Measurements from ENCODE around the gene LPCAT2.

Gene LPCAT2

DNA sequence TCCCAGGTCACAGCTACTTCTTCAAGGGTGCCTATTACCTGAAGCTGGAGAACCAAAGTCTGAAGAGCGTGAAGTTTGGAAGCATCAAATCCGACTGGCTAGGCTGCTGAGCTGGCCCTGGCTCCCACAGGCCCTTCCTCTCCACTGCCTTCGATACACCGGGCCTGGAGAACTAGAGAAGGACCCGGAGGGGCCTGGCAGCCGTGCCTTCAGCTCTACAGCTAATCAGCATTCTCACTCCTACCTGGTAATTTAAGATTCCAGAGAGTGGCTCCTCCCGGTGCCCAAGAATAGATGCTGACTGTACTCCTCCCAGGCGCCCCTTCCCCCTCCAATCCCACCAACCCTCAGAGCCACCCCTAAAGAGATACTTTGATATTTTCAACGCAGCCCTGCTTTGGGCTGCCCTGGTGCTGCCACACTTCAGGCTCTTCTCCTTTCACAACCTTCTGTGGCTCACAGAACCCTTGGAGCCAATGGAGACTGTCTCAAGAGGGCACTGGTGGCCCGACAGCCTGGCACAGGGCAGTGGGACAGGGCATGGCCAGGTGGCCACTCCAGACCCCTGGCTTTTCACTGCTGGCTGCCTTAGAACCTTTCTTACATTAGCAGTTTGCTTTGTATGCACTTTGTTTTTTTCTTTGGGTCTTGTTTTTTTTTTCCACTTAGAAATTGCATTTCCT lies 3.4 kb upstream of the LPCAT2 start:
- DNase-seq: no peak

DNA sequence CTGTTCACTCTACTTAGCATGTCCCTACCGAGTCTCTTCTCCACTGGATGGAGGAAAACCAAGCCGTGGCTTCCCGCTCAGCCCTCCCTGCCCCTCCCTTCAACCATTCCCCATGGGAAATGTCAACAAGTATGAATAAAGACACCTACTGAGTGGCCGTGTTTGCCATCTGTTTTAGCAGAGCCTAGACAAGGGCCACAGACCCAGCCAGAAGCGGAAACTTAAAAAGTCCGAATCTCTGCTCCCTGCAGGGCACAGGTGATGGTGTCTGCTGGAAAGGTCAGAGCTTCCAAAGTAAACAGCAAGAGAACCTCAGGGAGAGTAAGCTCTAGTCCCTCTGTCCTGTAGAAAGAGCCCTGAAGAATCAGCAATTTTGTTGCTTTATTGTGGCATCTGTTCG lies 2.8 kb upstream of the LPCAT2 start:
- no peak for DNase-seq

DNA sequence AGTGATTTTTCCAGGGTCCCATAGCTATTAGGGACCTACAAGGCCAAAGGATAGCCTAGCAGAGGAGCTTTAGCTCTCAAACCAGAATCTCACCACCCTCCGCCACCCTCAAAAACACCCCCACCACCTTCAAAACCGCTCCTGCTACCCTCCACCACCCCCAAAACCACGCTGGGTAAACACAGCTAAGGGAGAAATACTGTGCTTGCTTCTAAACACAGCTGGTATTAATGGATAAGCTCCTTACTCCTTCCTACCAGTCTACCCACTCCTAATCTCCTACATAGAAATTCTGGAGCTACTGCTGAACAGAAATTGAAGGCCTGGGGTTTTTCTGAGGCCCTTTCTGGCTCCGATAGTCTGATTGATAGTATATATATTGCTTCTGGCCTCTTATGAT lies 2.2 kb upstream of the LPCAT2 start:
- no peak for DNase-seq

DNA sequence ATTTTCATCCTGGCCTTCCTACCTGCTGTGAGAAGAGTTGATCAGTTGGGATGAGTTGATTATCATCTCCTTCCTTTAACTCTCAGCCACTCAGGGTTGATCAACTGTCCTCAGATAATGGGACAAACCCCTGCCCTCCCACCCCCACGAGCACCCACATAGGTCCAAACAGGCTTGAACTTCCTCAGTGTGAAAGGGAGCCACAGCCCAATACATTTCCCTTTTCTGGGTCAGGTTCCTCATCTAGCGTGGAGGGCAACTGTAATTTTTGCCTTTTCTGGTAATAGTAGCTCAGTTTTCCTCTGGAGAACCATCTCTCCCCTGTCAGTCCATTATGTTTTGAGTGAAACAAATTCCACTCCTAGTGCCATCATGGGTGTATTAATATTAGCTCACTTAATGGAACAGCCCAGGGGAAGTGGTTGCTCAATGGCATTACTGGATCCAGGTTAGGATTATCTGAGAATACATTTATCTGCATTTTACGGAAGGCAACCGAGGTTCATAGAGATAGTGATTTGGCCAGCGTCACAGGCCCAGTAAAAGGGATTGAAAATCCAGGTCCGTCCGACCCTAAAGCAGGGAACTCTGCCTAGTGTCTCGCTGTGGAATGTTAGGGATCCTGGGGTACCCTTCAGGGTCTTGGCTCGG lies 476 bp upstream of the LPCAT2 start:
- no peak for DNase-seq

DNA sequence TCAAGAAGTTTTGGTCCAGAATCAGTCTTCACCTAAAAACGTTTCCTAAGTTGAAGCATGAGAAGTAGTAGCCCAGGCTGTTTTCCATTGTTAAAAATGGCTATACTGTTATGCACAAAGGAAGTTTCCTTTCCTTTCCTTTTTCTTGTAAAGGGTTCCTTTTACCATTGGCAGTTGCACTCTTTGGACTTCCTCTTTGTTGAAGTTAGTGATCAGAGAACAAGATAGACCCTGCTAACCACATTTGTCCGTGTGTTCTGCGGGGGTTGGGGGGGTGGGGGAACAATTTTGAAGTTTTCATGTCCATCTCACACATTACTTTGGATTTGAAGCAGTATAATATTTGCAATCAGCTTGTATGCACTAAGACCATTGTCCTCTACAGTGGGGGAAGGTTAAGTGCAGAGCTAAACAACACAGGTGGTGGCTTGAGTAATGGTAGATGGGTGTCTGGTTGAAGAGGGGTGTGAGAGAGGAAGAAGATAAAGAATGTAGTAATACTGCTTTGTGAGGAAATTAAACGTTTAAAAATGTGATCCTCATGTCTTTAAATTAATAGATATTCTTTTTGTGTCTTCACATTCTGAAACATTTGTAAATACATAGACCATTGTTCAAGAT lies 1.4 kb downstream of the LPCAT2 start:
- no peak for DNase-seq

DNA sequence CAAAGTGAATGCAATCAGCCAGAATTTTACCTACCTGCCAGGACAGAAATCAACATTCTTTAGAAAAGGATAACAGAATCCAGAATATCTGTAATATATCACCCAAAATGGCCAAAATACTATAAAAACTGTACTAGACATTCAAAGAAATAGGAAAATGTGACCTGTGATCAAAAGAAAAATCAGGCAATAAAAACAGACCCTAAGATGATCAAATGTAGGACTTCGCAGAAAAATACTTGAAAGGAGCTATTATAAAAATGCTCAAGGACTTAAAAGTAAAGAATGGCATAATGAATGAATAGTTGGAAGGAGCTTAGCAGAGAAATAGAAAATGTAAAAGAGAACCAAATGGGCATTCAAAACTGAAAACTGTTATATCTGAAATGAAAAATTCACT lies 4.1 kb downstream of the LPCAT2 start:
- no peak for DNase-seq

DNA sequence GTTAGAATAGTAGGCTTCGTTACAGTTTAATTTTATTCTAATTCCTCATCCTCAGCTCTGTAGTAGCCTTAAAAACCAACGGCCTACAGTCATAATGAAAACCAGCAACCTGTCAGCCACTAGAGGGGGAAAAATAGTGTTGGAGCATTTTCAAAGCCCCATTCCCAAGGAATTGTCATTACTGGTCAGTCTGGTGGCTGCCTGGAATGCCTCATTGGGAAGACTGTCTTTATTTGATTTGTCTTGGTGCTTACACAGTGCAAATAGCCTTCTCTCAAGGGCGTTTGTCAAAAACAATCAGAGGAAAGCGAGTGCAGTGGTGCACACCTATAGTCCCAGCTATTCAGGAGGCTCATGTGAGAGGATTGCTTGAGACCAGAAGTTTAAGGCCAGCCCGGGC lies 4.7 kb downstream of the LPCAT2 start:
- no peak for DNase-seq

DNA sequence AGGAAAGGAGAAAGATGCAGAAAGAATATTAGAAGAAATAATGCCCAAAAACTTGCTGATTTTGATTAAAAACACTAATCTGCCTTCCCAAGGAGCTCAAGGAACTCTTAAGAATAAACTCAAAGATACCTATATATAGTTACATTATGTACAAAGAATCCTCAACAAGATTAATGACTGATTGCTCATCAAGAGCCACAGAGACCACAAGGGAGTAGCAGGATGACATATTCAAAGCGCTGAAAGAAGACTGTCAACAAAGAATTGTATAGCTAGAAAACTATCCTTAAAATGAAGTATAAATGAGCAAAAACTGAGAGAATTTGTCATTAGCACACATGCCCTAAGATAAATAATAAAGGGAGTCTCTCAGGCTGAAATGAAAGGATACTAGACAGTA lies 6.2 kb downstream of the LPCAT2 start:
- DNase-seq: no peak

DNA sequence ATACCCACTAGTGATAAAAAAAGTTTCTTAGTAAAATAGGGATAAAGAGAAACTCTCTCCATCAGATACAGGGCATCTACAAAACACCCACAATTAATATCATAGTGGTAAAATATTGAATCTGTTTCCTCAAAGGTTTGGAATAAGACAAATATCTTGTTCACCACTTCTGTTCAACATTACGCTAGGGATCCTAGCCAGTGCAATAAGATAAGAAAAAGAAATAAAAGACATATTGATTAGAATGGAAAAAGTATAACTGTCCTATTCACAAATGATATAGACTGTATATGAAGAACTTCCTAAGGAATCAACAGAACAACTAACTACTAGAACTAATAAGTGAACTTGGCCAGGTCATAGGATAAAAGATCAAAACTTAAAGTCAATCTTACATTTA lies 12.9 kb downstream of the LPCAT2 start:
- DNase-seq: no peak

DNA sequence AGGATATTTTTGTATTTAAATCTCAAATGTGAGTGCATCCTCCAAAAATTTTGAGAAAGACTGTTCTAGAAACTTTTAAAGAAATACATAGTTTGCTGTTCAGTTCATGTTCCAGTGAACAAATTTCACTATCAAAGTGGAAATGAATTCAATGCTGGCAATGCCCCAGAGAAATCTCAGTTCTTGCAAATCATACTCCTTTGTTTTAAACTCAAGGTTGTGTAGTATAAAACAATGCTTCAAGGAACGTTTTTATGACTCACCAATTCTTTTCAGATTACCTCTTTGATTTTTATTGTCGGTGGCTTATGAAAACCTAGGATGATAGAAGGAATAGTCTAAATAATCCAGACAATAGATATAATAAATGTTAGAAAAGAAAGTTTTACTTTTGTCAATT lies 17.6 kb downstream of the LPCAT2 start:
- DNase-seq: no peak

DNA sequence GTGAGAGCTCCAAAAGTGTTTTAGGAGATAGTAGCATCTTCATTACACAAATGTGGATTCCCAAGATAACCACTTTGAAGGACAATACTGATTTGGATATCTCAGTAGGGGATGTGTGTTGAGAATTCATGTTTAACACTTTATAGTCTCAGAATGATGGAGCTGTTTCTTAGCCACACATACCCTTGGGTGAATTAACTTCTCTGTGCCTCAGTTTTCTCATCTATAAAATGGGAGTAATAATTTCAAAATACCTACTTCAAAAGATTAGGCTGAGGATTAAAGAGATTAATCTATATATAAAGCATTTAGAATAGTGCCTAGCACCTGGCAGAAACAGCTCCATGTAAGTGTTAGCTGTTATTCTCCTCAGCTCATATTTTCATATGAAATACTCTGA lies 19.0 kb downstream of the LPCAT2 start:
- DNase-seq: no peak

DNA sequence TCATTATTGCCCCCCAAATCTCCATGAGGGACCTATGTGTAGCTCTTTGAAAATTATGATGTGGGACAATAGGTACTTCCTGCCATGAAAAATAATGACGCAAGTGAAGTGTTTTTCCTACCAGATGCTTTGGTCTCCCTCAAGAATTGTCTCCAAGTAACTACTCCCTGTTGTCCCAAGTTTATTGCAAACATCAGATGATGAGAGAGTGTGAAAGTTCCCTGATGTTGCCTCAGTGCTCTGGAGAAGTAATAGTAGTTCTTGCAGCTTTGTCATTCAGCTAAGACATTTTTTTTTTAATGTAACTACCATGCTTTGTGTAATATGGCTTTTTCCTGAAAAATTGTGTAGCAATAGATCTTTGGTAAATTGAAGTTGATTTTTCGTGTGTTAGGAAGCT lies 20.1 kb downstream of the LPCAT2 start:
- DNase-seq: no peak

DNA sequence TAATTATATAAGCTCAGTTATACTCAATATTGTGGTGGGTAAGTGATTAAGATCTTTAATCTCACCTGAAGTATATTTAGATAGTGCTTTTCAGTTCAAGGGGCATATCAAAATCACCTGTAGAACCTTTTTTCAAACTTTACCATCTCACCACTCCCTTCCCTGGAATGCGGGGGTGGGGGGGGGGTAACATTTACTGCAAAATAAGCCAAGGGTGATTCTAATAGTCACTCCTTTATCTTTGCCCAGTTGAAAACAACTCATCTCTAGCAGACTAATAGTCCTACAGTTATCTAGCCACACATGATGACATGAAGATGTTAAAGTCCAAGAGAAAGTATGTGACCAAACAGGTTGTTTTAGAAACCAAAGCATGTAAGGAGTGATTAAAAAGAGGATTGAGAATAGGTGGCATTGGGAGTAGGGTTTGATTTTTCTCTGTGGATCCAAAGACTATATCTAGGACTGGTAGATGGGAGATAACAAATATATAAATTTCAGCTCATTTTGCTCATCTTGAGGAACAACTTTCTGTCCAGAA lies 21.5 kb downstream of the LPCAT2 start:
- DNase-seq: no peak

DNA sequence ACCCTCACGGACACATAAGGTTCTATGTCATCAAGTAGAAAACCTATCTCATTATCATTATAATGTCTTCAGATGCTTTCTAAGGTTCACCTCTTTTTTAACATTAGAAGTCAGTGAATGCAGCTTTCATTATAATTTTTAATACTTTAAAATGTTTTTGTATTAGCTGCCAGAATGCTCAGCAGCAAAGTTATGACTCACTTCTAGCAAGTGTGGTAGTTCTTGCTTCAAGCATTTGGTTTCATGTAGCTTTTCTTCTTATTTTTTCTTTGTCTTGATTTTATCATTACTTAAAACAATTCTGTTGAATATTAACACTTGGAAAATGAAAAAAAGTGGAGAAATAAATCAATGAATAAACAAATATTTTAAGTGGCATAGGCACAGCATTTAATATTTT lies 23.4 kb downstream of the LPCAT2 start:
- no peak for DNase-seq

DNA sequence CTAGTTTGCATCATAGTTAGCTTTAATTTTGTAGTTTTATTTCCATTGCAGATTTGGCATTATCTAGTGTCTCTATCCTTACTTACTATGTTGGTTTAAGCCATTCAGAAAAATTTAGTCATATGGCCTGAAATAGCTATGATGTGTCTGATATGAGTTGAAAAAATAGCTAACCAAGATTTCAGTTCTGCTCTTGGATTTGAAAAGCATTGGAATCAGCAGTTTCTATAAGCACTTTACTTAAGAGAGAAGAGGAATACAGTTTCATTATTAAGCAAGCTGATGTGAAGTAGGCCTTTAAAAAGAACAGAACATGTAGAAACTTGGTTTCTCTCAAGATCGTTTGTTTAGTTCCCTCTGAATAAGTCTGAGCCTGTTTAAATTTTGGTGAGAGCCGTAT lies 25.9 kb downstream of the LPCAT2 start:
- no peak for DNase-seq

DNA sequence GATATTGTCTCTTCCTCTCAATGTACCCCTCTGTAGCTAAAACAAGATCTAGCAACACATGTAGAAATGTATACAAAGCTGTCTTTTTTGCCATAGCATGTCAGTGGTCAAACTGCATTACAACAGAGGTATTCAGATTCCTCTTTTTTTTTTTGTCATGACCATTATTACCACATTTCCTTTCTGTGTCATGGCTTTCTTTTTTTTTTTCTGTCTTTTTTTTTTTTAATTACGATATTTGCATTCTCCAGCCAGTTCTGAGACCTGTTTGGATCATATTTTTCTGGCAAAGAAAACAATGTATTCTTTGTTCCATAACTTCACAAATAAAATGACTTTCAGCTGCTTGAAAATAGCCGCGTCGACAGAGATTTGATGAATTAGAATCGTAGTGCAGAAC lies 30.2 kb downstream of the LPCAT2 start:
- DNase-seq: no peak

DNA sequence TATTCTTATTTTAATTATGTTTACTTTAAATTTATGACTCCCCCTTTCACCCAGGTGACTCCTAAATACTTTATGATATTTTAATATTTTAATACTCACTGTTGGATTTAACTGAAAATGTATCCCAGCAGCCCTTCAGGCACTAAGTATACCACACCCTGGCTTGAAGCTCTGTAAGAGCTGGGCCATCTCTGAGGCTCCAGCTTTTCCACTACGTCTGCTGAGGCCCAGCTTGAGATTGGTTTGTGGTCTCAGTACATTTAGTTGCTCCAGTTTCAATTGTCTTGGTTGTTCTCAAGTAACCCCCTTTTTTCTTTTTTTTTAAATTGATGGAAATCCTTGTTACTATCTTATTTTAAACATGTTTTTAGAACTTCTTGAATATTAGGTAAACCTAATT lies 30.6 kb downstream of the LPCAT2 start:
- DNase-seq: no peak

DNA sequence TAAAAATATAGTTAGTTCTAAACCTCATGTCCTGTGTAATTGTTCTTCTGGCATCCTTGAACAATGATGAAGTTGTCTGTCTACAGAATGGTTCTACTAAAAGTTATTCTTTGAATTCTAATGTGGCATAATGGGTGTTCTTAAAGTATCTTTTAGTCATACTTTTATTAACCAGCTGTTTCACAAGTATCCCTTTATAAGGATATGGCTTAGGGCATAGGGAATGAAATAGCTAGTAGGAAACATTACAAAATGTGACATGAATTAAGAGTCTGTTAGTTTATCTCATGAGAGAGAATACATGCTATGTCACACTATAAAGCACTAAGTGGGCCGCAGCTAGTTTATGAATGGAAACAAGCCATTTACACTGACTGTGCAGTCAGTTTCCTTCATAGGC lies 31.3 kb downstream of the LPCAT2 start:
- no peak for DNase-seq

DNA sequence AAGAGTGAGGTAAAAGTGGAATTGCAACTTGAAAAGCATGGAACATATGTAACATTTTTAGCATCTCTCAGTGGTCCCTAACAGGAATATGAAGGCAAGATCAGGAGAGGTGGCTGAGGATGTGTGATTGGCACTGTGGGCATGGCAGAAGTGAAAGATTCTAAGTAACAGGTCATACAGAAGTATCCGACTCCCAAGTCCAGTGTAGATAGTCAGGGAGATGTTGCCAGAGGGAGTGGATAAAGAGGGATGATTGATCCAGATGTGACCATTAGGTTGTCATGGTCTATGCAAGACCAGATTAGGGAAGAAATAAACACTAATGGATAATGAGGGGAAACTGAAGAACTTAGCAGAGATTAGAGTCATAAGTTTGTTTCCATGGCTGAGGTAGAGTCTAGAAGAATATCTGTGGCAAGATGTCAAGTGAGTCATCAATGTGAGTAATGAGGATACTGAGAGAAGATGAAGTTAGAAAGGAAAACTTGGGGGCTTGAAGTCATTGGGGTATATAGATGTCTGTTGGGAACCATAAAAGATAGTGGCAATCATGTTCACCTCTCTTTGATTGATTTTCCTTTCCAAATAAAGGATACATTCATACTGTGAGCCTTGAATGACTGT lies 33.7 kb downstream of the LPCAT2 start:
- DNase-seq: no peak

DNA sequence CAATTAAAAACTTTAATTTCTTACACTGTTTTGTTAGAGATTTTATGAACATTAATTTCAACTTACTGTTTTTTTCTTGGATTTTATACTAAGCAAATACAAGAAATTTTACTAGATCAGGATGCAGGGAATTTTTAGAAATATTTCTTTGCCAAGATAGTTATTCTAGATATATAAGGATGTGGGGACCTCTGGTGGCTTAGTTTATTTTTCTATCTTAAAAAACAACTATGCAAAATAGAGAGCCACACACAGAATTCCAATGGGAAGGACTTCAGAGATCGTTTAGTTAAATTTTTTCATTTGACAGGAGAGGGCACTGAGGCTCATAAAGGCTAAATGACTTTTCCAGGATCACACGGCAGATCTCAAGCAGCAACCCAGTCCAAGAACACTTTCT lies 34.6 kb downstream of the LPCAT2 start:
- no peak for DNase-seq

DNA sequence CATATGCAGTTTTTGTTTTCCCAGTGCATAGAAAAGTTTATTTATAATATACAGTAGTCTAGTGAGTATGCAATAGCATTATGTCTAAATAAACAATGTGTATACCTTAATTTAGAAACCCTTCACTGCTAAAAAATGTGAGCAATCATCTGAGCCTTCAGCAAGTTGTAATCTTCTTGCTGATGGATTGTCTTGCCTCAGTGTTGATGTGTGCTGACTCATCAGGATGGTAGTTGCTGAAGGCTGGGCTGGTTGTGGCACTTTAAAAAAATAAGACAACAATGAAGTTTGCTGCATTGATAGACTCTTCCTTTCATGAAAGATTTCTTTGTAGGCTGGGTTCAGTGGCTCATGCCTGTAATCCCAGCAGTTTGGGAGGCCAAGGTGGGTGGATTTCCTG lies 43.7 kb downstream of the LPCAT2 start:
- DNase-seq: no peak

DNA sequence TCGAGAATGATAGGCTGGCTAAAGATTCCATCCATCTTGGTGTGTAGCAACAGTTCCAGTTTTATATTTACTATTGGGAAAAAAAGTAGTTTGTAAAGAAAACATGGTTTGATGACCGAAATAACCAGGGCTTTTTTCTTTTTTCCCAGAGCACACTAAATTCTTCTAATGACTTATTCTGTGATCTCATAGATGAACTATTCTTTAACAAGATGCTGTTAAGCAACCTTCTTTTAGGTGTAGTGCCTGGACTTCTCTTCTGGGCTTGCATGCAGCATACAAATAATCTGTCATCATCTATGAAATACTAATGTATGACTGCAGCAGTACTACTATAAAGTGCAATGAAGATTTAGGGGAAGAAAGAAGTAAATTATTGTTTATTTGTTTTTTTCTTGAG lies 46.6 kb downstream of the LPCAT2 start:
- no peak for DNase-seq

DNA sequence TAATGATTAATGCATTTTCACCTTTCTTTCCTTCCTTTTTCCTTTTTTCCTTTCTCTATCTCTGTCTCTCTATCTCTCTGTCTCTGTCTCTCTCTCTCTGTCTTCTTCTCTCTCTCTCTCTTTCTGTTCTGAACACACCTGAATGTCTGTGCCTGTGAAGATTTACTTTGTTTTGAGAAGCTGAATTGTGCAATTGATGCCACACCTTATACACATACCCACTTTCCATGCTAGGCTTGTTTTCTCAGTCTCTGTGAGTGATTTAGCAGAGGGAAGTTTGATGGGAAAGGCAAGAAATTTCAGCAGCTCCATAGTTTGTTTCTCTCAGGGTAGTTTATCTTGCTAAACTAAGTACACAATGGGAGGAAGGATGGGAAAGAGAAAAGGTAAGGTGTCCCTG lies 48.3 kb downstream of the LPCAT2 start:
- no peak for DNase-seq

DNA sequence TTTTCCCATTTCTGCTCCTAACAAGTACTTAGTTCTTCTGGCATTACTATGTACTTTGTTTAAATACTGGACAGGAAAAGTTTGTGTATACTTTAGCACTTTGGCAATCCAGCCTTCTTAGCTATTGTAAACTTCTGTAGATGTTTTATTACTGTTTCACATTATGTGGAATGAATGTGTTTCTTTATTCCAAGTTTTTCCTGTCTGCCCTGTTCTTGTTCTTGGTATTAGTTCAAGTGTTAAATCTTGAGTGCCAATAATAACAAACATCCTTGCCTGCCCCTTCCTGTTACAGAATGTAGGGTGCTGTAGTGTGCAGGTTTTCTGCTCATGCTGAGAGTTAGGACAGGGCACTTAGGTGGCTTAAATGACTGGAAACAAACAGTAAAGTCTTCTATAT lies 50.4 kb downstream of the LPCAT2 start:
- no peak for DNase-seq
